Neuronal stem cell (in vitro differentiated cells): ENCODE data around the gene JAKMIP1.

ENCODE experiments used
- DNase-seq: peaks from one replicate; pipeline ENCODE4 v3.0.0-alpha.2; 2013; ENCODE audit warnings: low spot score
- H2AFZ ChIP-seq: one replicate; pipeline ENCODE4 v1.6.1; 2013; ENCODE audit warnings: mild to moderate bottlenecking, low read length, inconsistent platforms
- H2AK5ac ChIP-seq: 2 replicates; pipeline ENCODE4 v1.6.1; 2013; ENCODE audit warnings: low read depth, mild to moderate bottlenecking, inconsistent platforms, low read length, moderate library complexity, mixed read lengths
- H2BK120ac ChIP-seq: 2 replicates; pipeline ENCODE4 v1.6.1; 2013; ENCODE audit warnings: low read depth, mild to moderate bottlenecking, inconsistent platforms, low read length, moderate library complexity, mixed read lengths
- H2BK12ac ChIP-seq: one replicate; pipeline ENCODE4 v1.6.1; 2013; ENCODE audit warnings: low read length, inconsistent platforms
- H2BK15ac ChIP-seq: 2 replicates; pipeline ENCODE4 v1.6.1; 2013; ENCODE audit warnings: mild to moderate bottlenecking, low read length, inconsistent platforms, mixed read lengths
- H2BK5ac ChIP-seq: one replicate; pipeline ENCODE4 v1.6.1; 2013; ENCODE audit warnings: inconsistent platforms, mild to moderate bottlenecking, low read length, moderate library complexity
- H3K14ac ChIP-seq: one replicate; pipeline ENCODE4 v1.6.1; 2013; ENCODE audit warnings: low read length, inconsistent platforms
- H3K18ac ChIP-seq: 2 replicates; pipeline ENCODE4 v1.6.1; 2013; ENCODE audit warnings: low read length, inconsistent platforms
- H3K23ac ChIP-seq: 2 replicates; pipeline ENCODE4 v1.6.1; 2013; ENCODE audit warnings: low read depth, mild to moderate bottlenecking, mixed read lengths, low read length, inconsistent platforms; ENCODE audit not compliant: poor library complexity
- H3K27ac ChIP-seq: replicated peaks from 3 replicates; pipeline ENCODE4 v1.5.1; 2013; ENCODE audit warnings: low read length, inconsistent platforms
- H3K27me3 ChIP-seq, 3 experiments: 2 replicates each; pipeline ENCODE4 v1.6.1; 2013; ENCODE audit warnings: low read length in 3 of 3, mild to moderate bottlenecking in 2 of 3, inconsistent platforms in 1 of 3, low read depth in 1 of 3, mixed read lengths in 1 of 3, moderate library complexity in 1 of 3; ENCODE audit not compliant: control insufficient read depth in 3 of 3, insufficient read depth in 3 of 3
- H3K36me3 ChIP-seq, 2 donors: replicated peaks in 1 of 2; 2 replicates each; pipeline ENCODE4 v1.6.1; 2013; ENCODE audit warnings: low read length in 2 of 2; ENCODE audit not compliant: control insufficient read depth in 2 of 2, insufficient read depth in 2 of 2
- H3K4ac ChIP-seq: 2 replicates; pipeline ENCODE4 v1.6.1; 2013; ENCODE audit warnings: inconsistent platforms, mild to moderate bottlenecking, low read length, moderate library complexity
- H3K4me1 ChIP-seq, 2 donors: 1 replicate in 1 of 2; 2 replicates in 1 of 2; pipeline ENCODE4 v1.6.1; 2013; ENCODE audit warnings: low read length in 2 of 2, low read depth in 1 of 2; ENCODE audit not compliant: control insufficient read depth in 2 of 2, insufficient read depth in 1 of 2
- H3K4me2 ChIP-seq: one replicate; pipeline ENCODE4 v1.6.1; 2013; ENCODE audit warnings: mild to moderate bottlenecking, low read length, inconsistent platforms; ENCODE audit not compliant: insufficient read depth, poor library complexity, severe bottlenecking
- H3K4me3 ChIP-seq, 2 donors: 2 replicates each; pipeline ENCODE4 v1.5.1; 2013; ENCODE audit warnings: low read length in 2 of 2, mild to moderate bottlenecking in 2 of 2, inconsistent platforms in 1 of 2, moderate library complexity in 1 of 2
- H3K79me1 ChIP-seq: one replicate; pipeline ENCODE4 v1.6.1; 2013; ENCODE audit warnings: low read depth, mild to moderate bottlenecking, inconsistent platforms, low read length, moderate library complexity
- H3K9ac ChIP-seq: one replicate; pipeline ENCODE4 v1.6.1; 2013; ENCODE audit warnings: mild to moderate bottlenecking, low read depth, low read length, inconsistent platforms; ENCODE audit not compliant: poor library complexity
- H3K9me3 ChIP-seq, 2 donors: replicated peaks in 1 of 2; 2 replicates each; pipeline versions ENCODE3 to v1.6.1; 2013; ENCODE audit warnings: low read length in 2 of 2, mild to moderate bottlenecking in 2 of 2, inconsistent platforms in 1 of 2, low read depth in 1 of 2, mixed read lengths in 1 of 2, moderate library complexity in 1 of 2; ENCODE audit not compliant: control insufficient read depth in 2 of 2, insufficient read depth in 1 of 2
- H4K8ac ChIP-seq: one replicate; pipeline ENCODE4 v1.6.1; 2013; ENCODE audit warnings: low read depth, mild to moderate bottlenecking, inconsistent platforms, low read length, moderate library complexity
- H4K91ac ChIP-seq: one replicate; pipeline ENCODE4 v1.6.1; 2013; ENCODE audit warnings: low read length, low read depth, mild to moderate bottlenecking, inconsistent platforms; ENCODE audit not compliant: poor library complexity
- WGBS, 2 donors: extraction: QIAGEN DNeasy Blood & Tissue Kit; methylation state at CpG; one replicate each; pipeline ENCODE4 v1.1.7; 2013; ENCODE audit warnings: missing lambda C conversion rate in 2 of 2, mixed read lengths in 1 of 2; ENCODE audit not compliant: insufficient read length in 2 of 2, insufficient replicate concordance in 1 of 2; ENCODE audit errors: extremely low coverage in 2 of 2; 5-methylcytosine and 5-hydroxymethylcytosine counted together

JAKMIP1 gene

GRCh38 chr4:6245246-6246169, 45.2 kb upstream of the JAKMIP1 start:
- Histone ChIP-seq H3K9ac (no peak overlapping the region), H2BK5ac (peak overlapping the region; percentile 53), H3K9me3 (peaks cover 0 to 14% of the 10 kb centered on the region in 2 donors), H2BK12ac (peak overlapping the region; percentile 58), H3K79me1 (peaks cover 2% of the 10 kb centered on the region), H4K8ac (no peak overlapping the region), H2AK5ac (peak overlapping the region; percentile 28), H2BK120ac (no peak overlapping the region), H3K14ac (peak overlapping the region; percentile 99), H3K4me1 (no peaks in the 10 kb centered on the region), H2AFZ (no peak overlapping the region), H3K4me3 (peak overlapping the region in 1 of 2 donors; percentile 68), H3K18ac (peak overlapping the region; percentile 85), H3K4ac (no peak overlapping the region), H3K23ac (no peak overlapping the region), H3K27me3 (peaks cover 0 to 33% (median 0%) of the 10 kb centered on the region in 3 experiments), H3K27ac (no peak overlapping the region), H4K91ac (no peak overlapping the region), H3K36me3 (no peaks in the 10 kb centered on the region), H2BK15ac (peak overlapping the region; percentile 17), H3K4me2 (no peak overlapping the region)
- no CpG with 5 or more reads among the region's 67 CpGs for WGBS, 2 donors
- no peak for DNase-seq

- no peak overlapping the region for H2BK15ac ChIP-seq
- H2BK12ac ChIP-seq, result no peak overlapping the region
- H3K23ac ChIP-seq, result peak overlapping the region; percentile 67
- peaks cover 0 to 2% of the 10 kb centered on the region in 2 donors for H3K4me1 ChIP-seq
- H2BK5ac ChIP-seq, result no peak overlapping the region
- no peaks in the 10 kb centered on the region for H3K36me3 ChIP-seq
- no peak overlapping the region for H3K9ac ChIP-seq
- peak overlapping the region; percentile 75 for H2AK5ac ChIP-seq
- H2BK120ac ChIP-seq, result no peak overlapping the region
- H3K4me3 ChIP-seq, result no peak overlapping the region
- H3K27ac ChIP-seq, result no peak overlapping the region
- no peak overlapping the region for H3K4ac ChIP-seq
- peaks cover 0 to 14% of the 10 kb centered on the region in 2 donors for H3K9me3 ChIP-seq
- peaks cover 2% of the 10 kb centered on the region for H3K79me1 ChIP-seq
- H3K4me2 ChIP-seq, result no peak overlapping the region
- H4K8ac ChIP-seq, result no peak overlapping the region
- H3K18ac ChIP-seq, result peak overlapping the region; percentile 59
- no CpG with 5 or more reads among the region's 12 CpGs for WGBS, 2 donors
- peak overlapping the region; percentile 94 for H3K14ac ChIP-seq
- H4K91ac ChIP-seq, result no peak overlapping the region
- no peak overlapping the region for H2AFZ ChIP-seq
- no peak for DNase-seq
- H3K27me3 ChIP-seq, result peaks cover 0 to 2% (median 0%) of the 10 kb centered on the region in 3 experiments
Measured at GRCh38 chr4:6242271-6243029, 42.1 kb upstream of the JAKMIP1 start.

GRCh38 chr4:6241062-6241845, 40.9 kb upstream of the JAKMIP1 start:
- peak overlapping the region; percentile 79 for H2BK5ac ChIP-seq
- H3K14ac ChIP-seq, result no peak overlapping the region
- no peak overlapping the region for H3K18ac ChIP-seq
- H3K4ac ChIP-seq, result no peak overlapping the region
- no peak overlapping the region for H3K4me2 ChIP-seq
- peaks cover 2% of the 10 kb centered on the region for H3K79me1 ChIP-seq
- WGBS, 2 donors, result no CpG with 5 or more reads among the region's 16 CpGs
- peaks cover 0 to 7% (median 0%) of the 10 kb centered on the region in 3 experiments for H3K27me3 ChIP-seq
- H3K23ac ChIP-seq, result no peak overlapping the region
- no peak overlapping the region for H2AK5ac ChIP-seq
- no peak overlapping the region for H3K9ac ChIP-seq
- no peak overlapping the region for H3K4me3 ChIP-seq
- H4K8ac ChIP-seq, result no peak overlapping the region
- no peak overlapping the region for H3K27ac ChIP-seq
- H2BK12ac ChIP-seq, result no peak overlapping the region
- peaks cover 0 to 12% of the 10 kb centered on the region in 2 donors for H3K9me3 ChIP-seq
- no peaks in the 10 kb centered on the region for H3K36me3 ChIP-seq
- peaks cover 0 to 2% of the 10 kb centered on the region in 2 donors for H3K4me1 ChIP-seq
- H2BK15ac ChIP-seq, result no peak overlapping the region
- DNase-seq, result no peak
- H2AFZ ChIP-seq, result no peak overlapping the region
- H2BK120ac ChIP-seq, result peak overlapping the region; percentile 27
- H4K91ac ChIP-seq, result no peak overlapping the region
